Measurements from ENCODE around the gene TEX14.

GRCh38 chr17:58666858-58667267, 25.0 kb downstream of the TEX14 start:
- TF ChIP-seq, protein P1, sequence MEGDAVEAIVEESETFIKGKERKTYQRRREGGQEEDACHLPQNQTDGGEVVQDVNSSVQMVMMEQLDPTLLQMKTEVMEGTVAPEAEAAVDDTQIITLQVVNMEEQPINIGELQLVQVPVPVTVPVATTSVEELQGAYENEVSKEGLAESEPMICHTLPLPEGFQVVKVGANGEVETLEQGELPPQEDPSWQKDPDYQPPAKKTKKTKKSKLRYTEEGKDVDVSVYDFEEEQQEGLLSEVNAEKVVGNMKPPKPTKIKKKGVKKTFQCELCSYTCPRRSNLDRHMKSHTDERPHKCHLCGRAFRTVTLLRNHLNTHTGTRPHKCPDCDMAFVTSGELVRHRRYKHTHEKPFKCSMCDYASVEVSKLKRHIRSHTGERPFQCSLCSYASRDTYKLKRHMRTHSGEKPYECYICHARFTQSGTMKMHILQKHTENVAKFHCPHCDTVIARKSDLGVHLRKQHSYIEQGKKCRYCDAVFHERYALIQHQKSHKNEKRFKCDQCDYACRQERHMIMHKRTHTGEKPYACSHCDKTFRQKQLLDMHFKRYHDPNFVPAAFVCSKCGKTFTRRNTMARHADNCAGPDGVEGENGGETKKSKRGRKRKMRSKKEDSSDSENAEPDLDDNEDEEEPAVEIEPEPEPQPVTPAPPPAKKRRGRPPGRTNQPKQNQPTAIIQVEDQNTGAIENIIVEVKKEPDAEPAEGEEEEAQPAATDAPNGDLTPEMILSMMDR (IDR thresholded peaks at IDR 0.05; ENCODE audit: extremely low read depth in 1 of 2, insufficient read depth in 1 of 2, low read depth in 1 of 2, low read length in 2 of 2), result no peak
- no peak for TF ChIP-seq MYC (IDR thresholded peaks at IDR 0.05; ENCODE audit: low read depth, low read length)
- TF ChIP-seq EZH2 (IDR thresholded peaks at IDR 0.05; ENCODE audit: borderline replicate concordance, low read depth, low read length, severe bottlenecking), result no peak
- no peak for TF ChIP-seq POLR2AphosphoS5 (IDR thresholded peaks at IDR 0.05; ENCODE audit: insufficient read depth, low read depth, low read length)
- TF ChIP-seq POLR2A (IDR thresholded peaks at IDR 0.05; ENCODE audit: low read depth, low read length), result no peak
- TF ChIP-seq MAX (IDR thresholded peaks at IDR 0.05; ENCODE audit: insufficient read depth, insufficient read length), result no peak
- no peak for TF ChIP-seq FOS (IDR thresholded peaks at IDR 0.05; ENCODE audit: borderline replicate concordance, insufficient read depth, low read length)

All from endothelial cell of umbilical vein (primary cell).